Erythroblast (primary cell): Measurements from ENCODE around the gene SLX4IP.

ENCODE experiments used
- GATA1 ChIP-seq: IDR thresholded peaks from 2 replicates; pipeline ENCODE4 v1.6.1; 2011; ENCODE audit warnings: low read depth, mild to moderate bottlenecking, control low read depth, low read length, moderate library complexity
- POLR2A ChIP-seq: IDR thresholded peaks from 2 replicates; pipeline ENCODE4 v1.6.1; 2011; ENCODE audit warnings: mild to moderate bottlenecking, low read length

GRCh38 chr20:10633718-10634117 lies 198.6 kb downstream of the SLX4IP start:
- TF ChIP-seq POLR2A (no peak), GATA1 (no peak)
